ENCODE data around the gene SKA1. TPM values are rescaled to one million over a fixed set of nuclear protein-coding genes. Genes with fewer than 3 reads are reported as not detected.
"Not testable (repeated sequence)": the region's sequence is repeated elsewhere in the genome, so short reads cannot be mapped to it uniquely, and the experiment has no call there.

Gene SKA1
- total RNA-seq, 1 donor from 2014 or later: 4.7 TPM

DNA sequence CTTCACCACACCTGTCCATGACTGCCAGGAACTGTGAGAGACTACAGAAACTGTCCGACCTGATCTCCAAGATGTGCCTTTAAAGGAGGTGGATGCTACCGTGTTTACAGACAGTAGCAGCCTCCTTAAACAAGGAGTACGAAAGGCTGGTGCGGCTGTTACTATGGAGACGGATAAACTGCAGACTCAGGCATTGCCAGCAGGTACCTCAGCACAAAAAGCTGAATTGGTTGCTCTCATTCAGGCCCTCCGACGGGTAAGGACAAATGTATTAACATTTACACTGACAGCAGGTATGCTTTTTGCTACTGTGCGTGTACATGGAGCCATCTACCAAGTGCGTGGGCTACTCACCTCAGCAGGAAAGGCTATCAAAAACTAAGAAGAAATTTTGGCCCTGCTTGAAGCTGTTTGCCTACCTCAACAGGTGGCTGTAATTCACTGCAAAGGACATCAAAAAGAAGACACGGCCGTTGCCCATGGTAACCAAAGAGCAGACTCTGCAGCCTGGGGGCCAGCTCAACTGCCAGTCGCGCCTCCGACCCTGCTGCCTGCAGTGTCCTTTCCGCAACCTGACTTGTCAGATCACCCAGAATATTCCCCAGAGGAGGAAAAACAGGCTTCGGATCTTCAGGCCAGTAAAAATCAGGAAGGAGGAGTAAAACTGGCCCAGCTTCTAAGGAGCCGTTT is 30.9 kb downstream of the SKA1 start:
- Mint-ChIP-seq H3K27me3 (ENCODE audit: unreplicated experiment) (peaks cover 3% of the 10 kb centered on the region), H3K4me1 (ENCODE audit: unreplicated experiment) (peaks cover 31% of the 10 kb centered on the region), H3K4me3 (ENCODE audit: unreplicated experiment) (no peak overlapping the region), H3K27ac (ENCODE audit: unreplicated experiment) (peak overlapping the region; percentile 39), H3K9me3 (ENCODE audit: unreplicated experiment) (no peaks in the 10 kb centered on the region), H3K36me3 (ENCODE audit: low read depth, unreplicated experiment) (no peaks in the 10 kb centered on the region)
- TF ChIP-seq, protein P1, sequence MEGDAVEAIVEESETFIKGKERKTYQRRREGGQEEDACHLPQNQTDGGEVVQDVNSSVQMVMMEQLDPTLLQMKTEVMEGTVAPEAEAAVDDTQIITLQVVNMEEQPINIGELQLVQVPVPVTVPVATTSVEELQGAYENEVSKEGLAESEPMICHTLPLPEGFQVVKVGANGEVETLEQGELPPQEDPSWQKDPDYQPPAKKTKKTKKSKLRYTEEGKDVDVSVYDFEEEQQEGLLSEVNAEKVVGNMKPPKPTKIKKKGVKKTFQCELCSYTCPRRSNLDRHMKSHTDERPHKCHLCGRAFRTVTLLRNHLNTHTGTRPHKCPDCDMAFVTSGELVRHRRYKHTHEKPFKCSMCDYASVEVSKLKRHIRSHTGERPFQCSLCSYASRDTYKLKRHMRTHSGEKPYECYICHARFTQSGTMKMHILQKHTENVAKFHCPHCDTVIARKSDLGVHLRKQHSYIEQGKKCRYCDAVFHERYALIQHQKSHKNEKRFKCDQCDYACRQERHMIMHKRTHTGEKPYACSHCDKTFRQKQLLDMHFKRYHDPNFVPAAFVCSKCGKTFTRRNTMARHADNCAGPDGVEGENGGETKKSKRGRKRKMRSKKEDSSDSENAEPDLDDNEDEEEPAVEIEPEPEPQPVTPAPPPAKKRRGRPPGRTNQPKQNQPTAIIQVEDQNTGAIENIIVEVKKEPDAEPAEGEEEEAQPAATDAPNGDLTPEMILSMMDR (IDR thresholded peaks at IDR 0.05; ENCODE audit: unreplicated experiment): no peak
- DNase-seq (ENCODE audit: low spot score): no peak

DNA sequence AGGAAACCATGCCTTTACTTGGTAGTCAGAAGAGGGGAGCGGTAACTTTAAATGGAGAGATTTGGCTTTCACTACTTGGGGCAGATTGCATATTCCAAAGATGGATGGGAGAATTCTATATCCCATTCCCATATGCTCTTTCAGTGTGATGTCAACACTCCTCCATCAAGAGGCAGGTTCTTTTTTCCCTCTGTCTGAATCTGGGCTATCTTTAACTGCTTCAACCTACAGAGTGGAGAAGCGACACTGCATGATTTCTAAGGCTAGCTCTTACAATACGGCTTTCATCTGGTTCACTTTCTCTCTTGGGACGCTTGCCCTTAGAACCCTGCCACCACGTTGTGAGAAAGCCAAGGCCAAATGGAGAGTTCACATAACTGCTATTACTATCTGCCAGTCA is 34.4 kb downstream of the SKA1 start:
- Mint-ChIP-seq H3K27me3 (ENCODE audit: unreplicated experiment) (peaks cover 2% of the 10 kb centered on the region), H3K9me3 (ENCODE audit: unreplicated experiment) (no peaks in the 10 kb centered on the region), H3K4me3 (ENCODE audit: unreplicated experiment) (no peak overlapping the region), H3K36me3 (ENCODE audit: low read depth, unreplicated experiment) (no peaks in the 10 kb centered on the region), H3K4me1 (ENCODE audit: unreplicated experiment) (peaks cover 23% of the 10 kb centered on the region), H3K27ac (ENCODE audit: unreplicated experiment) (no peak overlapping the region)
- DNase-seq (ENCODE audit: low spot score): no peak
- TF ChIP-seq, protein P1 (IDR thresholded peaks at IDR 0.05; ENCODE audit: unreplicated experiment): no peak

DNA sequence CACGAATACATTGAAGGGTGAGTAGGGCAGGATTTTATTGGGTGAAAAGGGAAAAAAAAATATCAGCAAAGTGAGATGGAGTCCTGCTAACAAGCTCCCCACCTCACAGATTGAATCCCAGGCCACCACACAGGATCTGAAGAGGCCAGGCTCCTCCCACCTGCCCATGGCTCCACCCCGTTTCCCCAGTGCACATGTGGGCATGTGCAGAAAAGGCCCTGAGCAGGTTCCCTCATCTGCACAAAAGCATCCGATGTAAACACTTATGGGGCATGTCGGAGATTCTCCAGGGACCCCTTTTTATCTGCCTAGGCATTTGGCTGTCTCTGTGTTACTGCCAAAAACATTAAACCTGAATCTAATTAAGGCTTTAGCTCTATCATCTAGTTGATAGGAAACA is 35.2 kb downstream of the SKA1 start:
- TF ChIP-seq, protein P1 (IDR thresholded peaks at IDR 0.05; ENCODE audit: unreplicated experiment): no peak

DNA sequence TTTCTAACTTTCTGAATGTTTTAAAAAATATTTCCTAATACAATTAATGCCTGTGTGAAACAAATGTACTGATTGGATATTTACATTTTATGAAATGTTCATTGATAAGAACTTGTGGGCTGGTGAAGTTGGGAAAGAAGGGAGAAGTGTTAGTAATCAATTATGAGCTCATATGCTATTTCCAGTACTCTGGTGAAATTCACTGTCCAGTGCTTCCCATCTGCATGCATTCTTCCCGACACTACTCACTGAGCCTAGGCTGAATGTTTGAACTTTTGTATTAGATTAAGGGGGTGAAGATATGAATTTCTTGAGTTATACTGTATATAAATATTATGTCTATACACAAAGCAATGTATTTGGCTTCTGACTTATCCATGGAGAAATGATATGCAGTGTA is 36.0 kb downstream of the SKA1 start:
- Mint-ChIP-seq H3K4me1 (ENCODE audit: unreplicated experiment) (peaks cover 7% of the 10 kb centered on the region), H3K36me3 (ENCODE audit: low read depth, unreplicated experiment) (no peaks in the 10 kb centered on the region), H3K27me3 (ENCODE audit: unreplicated experiment) (peaks cover 1% of the 10 kb centered on the region), H3K4me3 (ENCODE audit: unreplicated experiment) (no peak overlapping the region), H3K9me3 (ENCODE audit: unreplicated experiment) (no peaks in the 10 kb centered on the region), H3K27ac (ENCODE audit: unreplicated experiment) (no peak overlapping the region)
- DNase-seq (ENCODE audit: low spot score): no peak
- TF ChIP-seq, protein P1 (IDR thresholded peaks at IDR 0.05; ENCODE audit: unreplicated experiment): no peak

More for the DNA sequence above, 35.2 kb downstream of the SKA1 start:
- Mint-ChIP-seq H3K36me3 (ENCODE audit: low read depth, unreplicated experiment) (no peaks in the 10 kb centered on the region), H3K4me1 (ENCODE audit: unreplicated experiment) (peaks cover 15% of the 10 kb centered on the region), H3K27ac (ENCODE audit: unreplicated experiment) (no peak overlapping the region), H3K27me3 (ENCODE audit: unreplicated experiment) (peaks cover 1% of the 10 kb centered on the region), H3K4me3 (ENCODE audit: unreplicated experiment) (no peak overlapping the region), H3K9me3 (ENCODE audit: unreplicated experiment) (no peaks in the 10 kb centered on the region)
- DNase-seq (ENCODE audit: low spot score): no peak

- not testable (repeated sequence) for H3K36me3 Mint-ChIP-seq (ENCODE audit: low read depth, unreplicated experiment); H3K27me3 Mint-ChIP-seq (ENCODE audit: unreplicated experiment); H3K9me3 Mint-ChIP-seq (ENCODE audit: unreplicated experiment); H3K27ac Mint-ChIP-seq (ENCODE audit: unreplicated experiment); H3K4me3 Mint-ChIP-seq (ENCODE audit: unreplicated experiment); DNase-seq (ENCODE audit: low spot score); H3K4me1 Mint-ChIP-seq (ENCODE audit: unreplicated experiment)
Measured at GRCh38 chr18:50416832-50417231, 42.0 kb downstream of the SKA1 start.

- H3K36me3 Mint-ChIP-seq (ENCODE audit: low read depth, unreplicated experiment); H3K27ac Mint-ChIP-seq (ENCODE audit: unreplicated experiment); H3K4me3 Mint-ChIP-seq (ENCODE audit: unreplicated experiment); DNase-seq (ENCODE audit: low spot score); H3K27me3 Mint-ChIP-seq (ENCODE audit: unreplicated experiment); H3K9me3 Mint-ChIP-seq (ENCODE audit: unreplicated experiment); H3K4me1 Mint-ChIP-seq (ENCODE audit: unreplicated experiment): not testable (repeated sequence)
Measured at GRCh38 chr18:50417705-50418104, 42.9 kb downstream of the SKA1 start.

All from endothelial cell (in vitro differentiated cells).